ENCODE data around the gene CLASRP. TPM values are rescaled to one million over a fixed set of nuclear protein-coding genes. Genes with fewer than 3 reads are reported as not detected.

Gene CLASRP
- total RNA-seq, 2 donors from 2014 or later, result 67.1 to 90.3 TPM

GRCh38 chr19:45046355-45046754 is 7.5 kb downstream of the CLASRP start:
- 93 to 99% methylated on average over 3 to 7 of the region's 7 CpGs for WGBS, 2 experiments (ENCODE audit: insufficient coverage in 1 of 2, insufficient read length in 1 of 2)
- Mint-ChIP-seq H3K36me3 (ENCODE audit: low read depth) (peaks cover 44% of the 10 kb centered on the region), H3K4me1 (no peaks in the 10 kb centered on the region), H3K27me3 (ENCODE audit: insufficient read depth) (no peaks in the 10 kb centered on the region), H3K9me3 (no peaks in the 10 kb centered on the region), H3K4me3 (no peak overlapping the region), H3K27ac (no peak overlapping the region)
- Histone ChIP-seq H3K4me1 (ENCODE audit: control insufficient read depth, insufficient read depth, low read length) (no peaks in the 10 kb centered on the region), H3K36me3 (ENCODE audit: control insufficient read depth, insufficient read depth, low read length) (peaks cover 55% of the 10 kb centered on the region), H3K9me3 (ENCODE audit: control insufficient read depth, low read length) (no peaks in the 10 kb centered on the region), H3K9ac (ENCODE audit: extremely low read depth, low read length, poor library complexity, severe bottlenecking) (no peak overlapping the region), H3K27me3 (ENCODE audit: control insufficient read depth, insufficient read depth, low read length, poor library complexity, severe bottlenecking) (no peaks in the 10 kb centered on the region), H3K4me3 (ENCODE audit: low read length) (no peak overlapping the region), H3K27ac (ENCODE audit: low read depth, low read length) (peak overlapping the region; percentile 22)
- no peak for DNase-seq
- TF ChIP-seq, protein P1, sequence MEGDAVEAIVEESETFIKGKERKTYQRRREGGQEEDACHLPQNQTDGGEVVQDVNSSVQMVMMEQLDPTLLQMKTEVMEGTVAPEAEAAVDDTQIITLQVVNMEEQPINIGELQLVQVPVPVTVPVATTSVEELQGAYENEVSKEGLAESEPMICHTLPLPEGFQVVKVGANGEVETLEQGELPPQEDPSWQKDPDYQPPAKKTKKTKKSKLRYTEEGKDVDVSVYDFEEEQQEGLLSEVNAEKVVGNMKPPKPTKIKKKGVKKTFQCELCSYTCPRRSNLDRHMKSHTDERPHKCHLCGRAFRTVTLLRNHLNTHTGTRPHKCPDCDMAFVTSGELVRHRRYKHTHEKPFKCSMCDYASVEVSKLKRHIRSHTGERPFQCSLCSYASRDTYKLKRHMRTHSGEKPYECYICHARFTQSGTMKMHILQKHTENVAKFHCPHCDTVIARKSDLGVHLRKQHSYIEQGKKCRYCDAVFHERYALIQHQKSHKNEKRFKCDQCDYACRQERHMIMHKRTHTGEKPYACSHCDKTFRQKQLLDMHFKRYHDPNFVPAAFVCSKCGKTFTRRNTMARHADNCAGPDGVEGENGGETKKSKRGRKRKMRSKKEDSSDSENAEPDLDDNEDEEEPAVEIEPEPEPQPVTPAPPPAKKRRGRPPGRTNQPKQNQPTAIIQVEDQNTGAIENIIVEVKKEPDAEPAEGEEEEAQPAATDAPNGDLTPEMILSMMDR (conservative IDR thresholded peaks at IDR 0.05), result no peak

GRCh38 chr19:45047188-45047797 is 8.4 kb downstream of the CLASRP start:
- TF ChIP-seq, protein P1 (conservative IDR thresholded peaks at IDR 0.05), result no peak
- H3K27ac Mint-ChIP-seq, result peak overlapping the region; percentile 15
- 93 to 95% methylated on average over 7 of the region's 7 CpGs for WGBS, 2 experiments (ENCODE audit: insufficient coverage in 1 of 2, insufficient read length in 1 of 2)

DNA sequence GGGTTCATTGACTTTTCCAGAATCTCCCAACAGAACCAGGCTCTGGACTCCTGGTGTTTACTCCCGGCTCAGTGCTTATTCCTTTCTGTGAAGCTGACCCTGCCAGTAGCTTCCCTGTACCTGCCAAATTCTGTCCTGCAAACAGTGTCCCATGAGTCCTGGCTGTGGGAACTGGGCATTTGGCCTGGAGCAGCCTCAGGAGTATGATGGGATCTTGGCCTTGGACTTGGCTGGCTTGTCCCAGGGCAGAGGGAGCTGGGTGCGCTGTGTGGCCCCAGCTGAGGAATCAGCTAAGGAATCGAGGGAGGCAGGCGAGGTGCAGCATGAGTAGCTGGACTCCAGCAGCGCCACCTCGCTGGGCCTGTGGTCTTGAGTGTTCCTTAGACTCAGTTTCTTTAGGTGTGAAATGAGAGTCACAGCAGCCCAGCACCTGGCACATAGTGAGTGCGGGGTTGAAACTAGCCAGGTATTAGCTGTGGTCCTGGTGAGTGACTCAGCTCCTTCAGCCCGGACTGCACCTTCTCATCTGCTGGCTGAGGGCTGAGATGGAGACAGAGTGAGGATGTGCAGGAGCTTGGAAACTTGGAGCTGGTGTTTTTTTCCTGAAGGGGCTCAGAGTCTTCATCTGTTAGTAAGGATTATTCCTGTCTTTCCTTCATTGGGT is 10.4 kb downstream of the CLASRP start:
- Mint-ChIP-seq H3K9me3 (no peaks in the 10 kb centered on the region), H3K36me3 (ENCODE audit: low read depth) (peaks cover 52% of the 10 kb centered on the region), H3K27me3 (ENCODE audit: insufficient read depth) (no peaks in the 10 kb centered on the region), H3K4me3 (no peak overlapping the region), H3K27ac (peak overlapping the region; percentile 89), H3K4me1 (no peaks in the 10 kb centered on the region)
- DNase-seq, result no peak
- Histone ChIP-seq H3K36me3 (ENCODE audit: control insufficient read depth, insufficient read depth, low read length) (peaks cover 49% of the 10 kb centered on the region), H3K27me3 (ENCODE audit: control insufficient read depth, insufficient read depth, low read length, poor library complexity, severe bottlenecking) (no peaks in the 10 kb centered on the region), H3K4me1 (ENCODE audit: control insufficient read depth, insufficient read depth, low read length) (no peaks in the 10 kb centered on the region), H3K27ac (ENCODE audit: low read depth, low read length) (no peak overlapping the region), H3K9me3 (ENCODE audit: control insufficient read depth, low read length) (no peaks in the 10 kb centered on the region), H3K9ac (ENCODE audit: extremely low read depth, low read length, poor library complexity, severe bottlenecking) (no peak overlapping the region), H3K4me3 (ENCODE audit: low read length) (no peak overlapping the region)
- WGBS, 2 experiments (ENCODE audit: insufficient coverage in 1 of 2, insufficient read length in 1 of 2), result 93% methylated on average over 7 to 8 of the region's 8 CpGs
- TF ChIP-seq, protein P1 (conservative IDR thresholded peaks at IDR 0.05), result no peak

More at GRCh38 chr19:45047188-45047797, 8.4 kb downstream of the CLASRP start:
- H3K4me1 ChIP-seq (ENCODE audit: control insufficient read depth, insufficient read depth, low read length), result no peaks in the 10 kb centered on the region
- H3K27me3 ChIP-seq (ENCODE audit: control insufficient read depth, insufficient read depth, low read length, poor library complexity, severe bottlenecking), result no peaks in the 10 kb centered on the region
- Mint-ChIP-seq H3K4me1 (no peaks in the 10 kb centered on the region), H3K36me3 (ENCODE audit: low read depth) (peaks cover 41% of the 10 kb centered on the region), H3K4me3 (no peak overlapping the region), H3K9me3 (no peaks in the 10 kb centered on the region), H3K27me3 (ENCODE audit: insufficient read depth) (no peaks in the 10 kb centered on the region)
- peaks cover 47% of the 10 kb centered on the region for H3K36me3 ChIP-seq (ENCODE audit: control insufficient read depth, insufficient read depth, low read length)
- no peaks in the 10 kb centered on the region for H3K9me3 ChIP-seq (ENCODE audit: control insufficient read depth, low read length)
- no peak overlapping the region for H3K27ac ChIP-seq (ENCODE audit: low read depth, low read length)
- no peak overlapping the region for H3K4me3 ChIP-seq (ENCODE audit: low read length)
- no peak overlapping the region for H3K9ac ChIP-seq (ENCODE audit: extremely low read depth, low read length, poor library complexity, severe bottlenecking)
- DNase-seq, result no peak

All from endodermal cell (in vitro differentiated cells).